Measurements from ENCODE around the gene NIF3L1.
A peak's percentile ranks its signal among the peaks of the same experiment; 100 is the strongest.

Gene NIF3L1, protein sequence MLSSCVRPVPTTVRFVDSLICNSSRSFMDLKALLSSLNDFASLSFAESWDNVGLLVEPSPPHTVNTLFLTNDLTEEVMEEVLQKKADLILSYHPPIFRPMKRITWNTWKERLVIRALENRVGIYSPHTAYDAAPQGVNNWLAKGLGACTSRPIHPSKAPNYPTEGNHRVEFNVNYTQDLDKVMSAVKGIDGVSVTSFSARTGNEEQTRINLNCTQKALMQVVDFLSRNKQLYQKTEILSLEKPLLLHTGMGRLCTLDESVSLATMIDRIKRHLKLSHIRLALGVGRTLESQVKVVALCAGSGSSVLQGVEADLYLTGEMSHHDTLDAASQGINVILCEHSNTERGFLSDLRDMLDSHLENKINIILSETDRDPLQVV

GRCh38 chr2:200888704-200889625, at the start of gene NIF3L1, which contains the start of gene PPIL3:
Gene NIF3L1 (plus strand): TSS chr2:200889371. CDS start chr2:200891944, 2,573 bp downstream.
Gene PPIL3 (minus strand): TSS chr2:200889077. CDS start chr2:200887615, 1,462 bp downstream.
- TF ChIP-seq TSHZ2 (CRISPR knock-in tag; IDR thresholded peaks at IDR 0.05) (no peak; the same call in 1 of the 2 replicates), CSDC2 (CRISPR knock-in tag; IDR thresholded peaks at IDR 0.05) (peak; percentile 41; the same call in 1 of the 2 replicates), ZFP3 (CRISPR knock-in tag; IDR thresholded peaks at IDR 0.05) (0 out of 2 replicates have a peak, but pooled peaks have one; percentile 16)
- ATAC-seq: peak; percentile 88

DNA sequence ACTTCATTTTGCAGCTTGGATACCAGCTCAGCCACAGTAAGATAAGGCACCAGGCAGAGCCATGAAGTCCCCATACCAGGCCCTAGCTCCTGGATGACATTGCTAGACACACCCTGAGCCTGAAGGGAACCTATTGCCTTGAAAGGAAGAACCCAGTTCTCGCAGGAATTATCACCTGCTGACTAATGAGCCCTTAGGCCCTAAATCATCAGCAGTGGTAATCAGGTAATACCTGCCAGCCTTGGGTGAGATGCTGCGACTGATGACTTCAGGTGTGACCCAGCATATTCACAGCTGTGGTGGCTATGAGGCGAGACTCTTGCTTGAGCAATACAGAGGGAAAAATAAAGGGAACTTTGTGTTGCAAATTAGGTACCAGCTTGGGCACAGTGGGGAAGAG, 49.7 kb upstream of the NIF3L1 start:
- TF ChIP-seq SNAI2 (CRISPR knock-in tag; IDR thresholded peaks at IDR 0.05) (no peak), ZC3H10 (CRISPR knock-in tag; IDR thresholded peaks at IDR 0.05) (no peak), ARNTL (CRISPR knock-in tag; IDR thresholded peaks at IDR 0.05; ENCODE audit: borderline replicate concordance, low read depth) (no peak), ZFP3 (CRISPR knock-in tag; IDR thresholded peaks at IDR 0.05) (no peak), ZNF70 (CRISPR knock-in tag; IDR thresholded peaks at IDR 0.05) (no peak), ZFP30 (CRISPR knock-in tag; IDR thresholded peaks at IDR 0.05) (no peak), TOX (CRISPR knock-in tag; IDR thresholded peaks at IDR 0.05; ENCODE audit: borderline replicate concordance) (no peak), CSDC2 (CRISPR knock-in tag; IDR thresholded peaks at IDR 0.05) (no peak), BACH2 (CRISPR knock-in tag; IDR thresholded peaks at IDR 0.05; ENCODE audit: borderline replicate concordance) (no peak), GLIS3 (CRISPR knock-in tag; IDR thresholded peaks at IDR 0.05) (no peak), POU6F1 (CRISPR knock-in tag; IDR thresholded peaks at IDR 0.05; ENCODE audit: borderline replicate concordance, low read depth) (no peak), ISL1 (CRISPR knock-in tag; IDR thresholded peaks at IDR 0.05) (no peak), RARB (CRISPR knock-in tag; IDR thresholded peaks at IDR 0.05) (no peak), ZNF565 (CRISPR knock-in tag; conservative IDR thresholded peaks at IDR 0.05; ENCODE audit: low read depth) (no peak), PPARA (CRISPR knock-in tag; IDR thresholded peaks at IDR 0.05; ENCODE audit: borderline replicate concordance) (no peak), ZNF8 (CRISPR knock-in tag; IDR thresholded peaks at IDR 0.05) (no peak), TCF4 (CRISPR knock-in tag; IDR thresholded peaks at IDR 0.05; ENCODE audit: borderline replicate concordance) (no peak)
- TF ChIP-seq, protein P1, sequence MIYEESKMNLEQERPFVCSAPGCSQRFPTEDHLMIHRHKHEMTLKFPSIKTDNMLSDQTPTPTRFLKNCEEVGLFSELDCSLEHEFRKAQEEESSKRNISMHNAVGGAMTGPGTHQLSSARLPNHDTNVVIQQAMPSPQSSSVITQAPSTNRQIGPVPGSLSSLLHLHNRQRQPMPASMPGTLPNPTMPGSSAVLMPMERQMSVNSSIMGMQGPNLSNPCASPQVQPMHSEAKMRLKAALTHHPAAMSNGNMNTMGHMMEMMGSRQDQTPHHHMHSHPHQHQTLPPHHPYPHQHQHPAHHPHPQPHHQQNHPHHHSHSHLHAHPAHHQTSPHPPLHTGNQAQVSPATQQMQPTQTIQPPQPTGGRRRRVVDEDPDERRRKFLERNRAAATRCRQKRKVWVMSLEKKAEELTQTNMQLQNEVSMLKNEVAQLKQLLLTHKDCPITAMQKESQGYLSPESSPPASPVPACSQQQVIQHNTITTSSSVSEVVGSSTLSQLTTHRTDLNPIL (CRISPR knock-in tag; IDR thresholded peaks at IDR 0.05; ENCODE audit: low read depth): no peak
- TF ChIP-seq, protein P2, sequence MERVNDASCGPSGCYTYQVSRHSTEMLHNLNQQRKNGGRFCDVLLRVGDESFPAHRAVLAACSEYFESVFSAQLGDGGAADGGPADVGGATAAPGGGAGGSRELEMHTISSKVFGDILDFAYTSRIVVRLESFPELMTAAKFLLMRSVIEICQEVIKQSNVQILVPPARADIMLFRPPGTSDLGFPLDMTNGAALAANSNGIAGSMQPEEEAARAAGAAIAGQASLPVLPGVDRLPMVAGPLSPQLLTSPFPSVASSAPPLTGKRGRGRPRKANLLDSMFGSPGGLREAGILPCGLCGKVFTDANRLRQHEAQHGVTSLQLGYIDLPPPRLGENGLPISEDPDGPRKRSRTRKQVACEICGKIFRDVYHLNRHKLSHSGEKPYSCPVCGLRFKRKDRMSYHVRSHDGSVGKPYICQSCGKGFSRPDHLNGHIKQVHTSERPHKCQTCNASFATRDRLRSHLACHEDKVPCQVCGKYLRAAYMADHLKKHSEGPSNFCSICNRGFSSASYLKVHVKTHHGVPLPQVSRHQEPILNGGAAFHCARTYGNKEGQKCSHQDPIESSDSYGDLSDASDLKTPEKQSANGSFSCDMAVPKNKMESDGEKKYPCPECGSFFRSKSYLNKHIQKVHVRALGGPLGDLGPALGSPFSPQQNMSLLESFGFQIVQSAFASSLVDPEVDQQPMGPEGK (CRISPR knock-in tag; IDR thresholded peaks at IDR 0.05; ENCODE audit: borderline replicate concordance): no peak
- no peak for ATAC-seq

Measured in SK-N-SH treated with all-trans-retinoic acid at 6 μM for 48 hours (cell line).